G401.6 (cell line): ENCODE data around the gene REN.

Experiments used
- FAIRE-seq: peaks from 2 replicates; lab custom pipeline; 2012; peaks lifted over from hg19 to GRCh38; lab: Jason Lieb, UNC

Gene REN

DNA sequence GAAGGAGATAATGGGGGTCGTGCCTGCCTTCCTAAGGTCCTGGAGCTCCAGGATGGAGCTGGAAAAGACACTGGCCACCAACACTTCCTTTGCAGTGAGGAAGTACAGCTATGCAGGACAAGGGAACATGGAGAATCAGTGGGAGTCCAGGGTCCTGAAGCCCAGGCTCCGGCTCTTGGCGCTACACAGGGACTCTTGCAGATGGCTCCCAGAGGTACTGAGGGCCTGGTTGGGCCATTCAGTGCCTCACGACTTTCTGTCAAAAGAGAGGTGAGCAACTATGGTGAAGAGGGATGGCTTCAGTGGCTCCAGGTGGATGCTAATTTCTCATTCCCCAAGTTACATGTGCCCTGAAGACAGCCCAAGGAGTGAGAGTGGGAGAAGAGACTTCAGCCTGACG lies 12.5 kb downstream of the REN start:
- FAIRE-seq, result no peak

DNA sequence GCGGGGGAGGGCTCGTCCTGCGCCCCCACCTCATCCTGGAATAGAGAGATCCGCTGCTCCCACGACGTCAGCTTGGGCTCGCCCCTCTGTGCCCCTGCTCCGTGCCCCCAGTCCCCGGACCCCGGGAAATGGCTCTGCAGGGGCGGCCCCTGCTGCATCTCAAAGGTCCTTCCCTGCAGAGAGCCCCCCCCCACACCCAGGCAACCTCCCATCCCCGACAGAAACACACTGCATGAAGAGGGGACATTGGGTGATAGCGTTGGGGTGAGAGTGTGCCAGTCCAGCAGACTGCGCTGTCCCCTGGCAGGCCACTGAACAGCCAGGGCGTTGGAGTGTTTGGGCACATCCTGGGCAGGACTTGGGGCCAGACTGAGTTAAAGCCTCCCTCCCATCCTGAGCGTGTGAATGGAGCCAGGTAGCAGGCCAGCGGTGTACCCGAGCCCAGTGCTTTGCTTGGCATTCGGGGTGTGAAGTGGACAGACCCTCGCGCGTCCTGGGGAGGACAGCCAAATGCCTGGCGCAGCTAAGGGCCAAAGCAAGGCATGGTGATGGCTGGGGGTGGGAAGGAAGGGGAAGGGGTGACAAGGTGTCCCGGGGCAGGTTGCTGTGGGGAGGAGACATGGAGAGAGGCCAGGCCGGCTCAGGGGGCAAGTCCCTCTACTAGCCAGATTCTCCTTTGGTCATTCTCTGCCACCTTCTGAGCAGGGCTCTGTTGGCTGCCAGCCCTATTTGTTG lies 13.7 kb downstream of the REN start:
- FAIRE-seq, result no peak

DNA sequence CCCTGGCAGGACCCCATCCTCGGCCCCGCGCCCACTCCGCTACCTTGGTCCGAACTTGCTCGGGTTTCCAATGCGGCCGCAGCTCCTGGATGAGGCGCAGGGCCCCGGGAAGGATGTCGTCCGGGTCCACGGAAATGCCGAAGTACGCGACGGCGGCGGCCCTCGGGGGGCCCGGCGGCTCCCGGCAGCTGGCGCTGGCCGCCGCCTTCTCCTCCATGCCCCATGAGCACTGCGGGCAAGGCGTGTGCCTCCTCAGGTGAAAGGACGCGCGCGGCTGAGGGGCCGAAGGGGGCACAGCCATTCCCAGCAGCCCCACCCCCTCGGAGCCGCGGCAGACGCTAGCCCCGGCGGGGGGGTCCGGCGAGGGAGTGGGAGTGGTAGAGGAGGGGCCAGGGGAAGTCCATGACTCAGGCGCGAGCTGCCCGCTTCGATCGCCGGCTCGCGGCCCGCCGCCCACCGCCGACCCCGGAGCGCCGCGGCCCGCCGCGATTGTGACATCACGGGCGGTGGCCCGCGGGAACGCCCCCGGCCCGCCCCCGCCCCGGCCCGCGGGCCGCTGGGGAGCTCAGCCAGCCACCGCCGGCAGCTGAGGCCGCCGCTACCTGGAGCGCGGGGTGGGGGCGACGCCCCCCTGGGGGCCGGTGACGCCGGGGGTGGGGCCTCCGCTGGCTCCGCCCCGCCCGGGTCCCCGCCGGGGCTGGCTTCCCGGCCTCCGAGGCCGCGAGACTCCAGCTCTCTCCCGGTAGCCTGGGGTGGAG lies 14.4 kb downstream of the REN start, which contains the start of gene ETNK2:
TSS of gene ETNK2 (minus strand) at position 493 of the 758 bp plus-strand sequence. CDS start at position 301, 192 bp downstream.
- no peak for FAIRE-seq

DNA sequence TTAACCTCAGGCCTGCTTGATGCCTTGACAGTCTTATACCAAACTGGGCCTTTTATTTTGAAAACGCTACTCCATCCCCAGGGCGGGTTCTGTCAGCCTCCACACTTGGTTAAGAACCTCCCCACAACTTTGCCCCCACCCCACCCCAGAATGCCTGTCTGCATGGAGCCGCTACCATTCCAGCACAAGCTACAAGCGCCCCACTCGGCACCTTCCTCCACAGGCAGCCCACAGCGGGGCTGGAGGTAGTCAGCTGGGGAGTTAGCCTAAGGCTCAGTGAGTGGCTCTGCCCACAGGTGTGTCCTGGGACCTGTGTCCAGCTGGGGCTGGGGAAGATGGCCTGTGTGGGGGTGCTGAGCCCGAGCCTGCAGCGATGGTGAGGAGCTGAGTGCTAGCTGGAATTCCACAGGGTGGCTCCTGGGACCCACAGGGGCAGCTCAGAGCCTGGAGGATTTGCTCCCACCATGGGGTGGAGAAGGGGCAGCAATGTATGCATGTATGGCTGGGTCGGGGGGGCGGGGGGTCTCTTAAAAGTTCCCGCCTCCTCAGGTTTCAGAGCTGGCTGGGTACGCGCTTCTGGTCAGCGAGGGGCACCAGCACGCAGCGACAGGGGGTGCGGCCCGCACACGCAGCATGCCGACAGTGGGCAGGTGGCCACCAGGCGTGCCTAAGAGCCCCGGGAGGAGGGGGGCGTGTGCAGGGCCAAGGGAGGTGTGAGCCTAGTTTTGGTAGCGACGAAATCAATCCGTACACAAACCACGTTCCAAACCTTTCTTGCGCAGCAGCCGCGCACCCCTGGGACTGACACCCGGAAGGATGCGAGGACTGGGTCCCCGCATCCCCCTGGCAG lies 15.2 kb downstream of the REN start:
- no peak for FAIRE-seq

DNA sequence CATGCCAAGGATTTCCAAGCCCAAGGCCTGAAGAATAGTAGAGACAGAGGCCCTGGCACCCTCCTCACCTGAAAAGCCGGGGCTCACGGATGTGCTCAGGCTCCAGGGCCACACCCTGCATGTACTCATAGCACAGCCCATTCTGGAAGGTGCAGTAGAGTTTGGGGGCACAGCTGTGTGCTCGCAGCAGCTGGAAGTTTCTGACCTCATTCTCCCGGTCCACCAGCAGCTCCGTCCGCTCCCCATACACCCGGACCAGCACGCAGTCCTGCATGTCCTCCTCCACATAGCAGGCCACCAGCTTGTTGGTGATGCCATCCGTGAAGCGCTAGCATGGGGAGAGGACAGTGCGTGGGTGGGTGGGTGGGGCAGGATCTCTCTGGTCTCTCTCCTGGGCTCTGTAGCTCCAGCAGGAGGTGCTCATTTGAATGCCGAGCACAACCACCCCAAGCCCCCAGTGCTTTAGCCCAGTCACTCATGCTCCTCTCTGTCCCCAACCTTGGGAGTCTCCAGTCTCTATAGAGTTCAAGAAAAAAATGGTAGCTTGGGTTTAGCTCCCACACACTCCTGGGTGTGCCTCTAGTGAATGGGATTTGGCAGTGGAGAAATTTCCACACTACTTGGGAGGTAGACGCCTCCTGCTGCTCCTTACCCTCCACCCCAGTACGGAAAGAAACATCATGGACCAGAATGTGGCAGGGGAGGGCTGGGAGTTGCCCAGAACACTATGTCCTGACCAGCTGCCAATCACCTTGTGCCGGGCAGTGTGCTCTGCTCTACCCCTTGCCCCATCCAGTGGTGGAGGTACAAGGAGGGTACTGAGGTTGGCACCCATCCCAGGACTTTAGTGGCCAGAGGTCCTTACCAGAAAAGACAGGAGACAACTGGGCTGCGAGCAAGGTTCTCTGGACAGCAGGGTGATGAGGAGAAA lies 16.2 kb downstream of the REN start:
- no peak for FAIRE-seq

DNA sequence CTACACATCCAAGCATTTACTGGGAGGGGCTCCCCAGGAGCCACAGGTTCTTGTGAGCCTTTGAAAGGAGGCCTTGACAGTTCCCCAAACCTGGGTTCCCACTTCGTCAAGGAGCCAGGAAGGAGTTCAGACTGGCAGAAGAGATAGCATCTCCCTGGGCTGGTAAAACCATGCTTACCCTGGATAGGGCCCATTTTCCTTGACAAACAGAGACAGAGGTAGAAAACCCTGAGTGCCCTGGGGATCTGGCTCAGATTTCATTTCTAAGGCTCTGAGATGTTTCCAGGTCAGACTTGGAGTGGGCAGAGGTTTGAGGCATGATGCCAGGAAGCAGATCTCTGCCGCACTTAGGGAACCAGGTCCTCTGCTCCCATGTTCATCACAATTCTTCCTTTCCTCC lies 17.0 kb downstream of the REN start:
- no peak for FAIRE-seq

DNA sequence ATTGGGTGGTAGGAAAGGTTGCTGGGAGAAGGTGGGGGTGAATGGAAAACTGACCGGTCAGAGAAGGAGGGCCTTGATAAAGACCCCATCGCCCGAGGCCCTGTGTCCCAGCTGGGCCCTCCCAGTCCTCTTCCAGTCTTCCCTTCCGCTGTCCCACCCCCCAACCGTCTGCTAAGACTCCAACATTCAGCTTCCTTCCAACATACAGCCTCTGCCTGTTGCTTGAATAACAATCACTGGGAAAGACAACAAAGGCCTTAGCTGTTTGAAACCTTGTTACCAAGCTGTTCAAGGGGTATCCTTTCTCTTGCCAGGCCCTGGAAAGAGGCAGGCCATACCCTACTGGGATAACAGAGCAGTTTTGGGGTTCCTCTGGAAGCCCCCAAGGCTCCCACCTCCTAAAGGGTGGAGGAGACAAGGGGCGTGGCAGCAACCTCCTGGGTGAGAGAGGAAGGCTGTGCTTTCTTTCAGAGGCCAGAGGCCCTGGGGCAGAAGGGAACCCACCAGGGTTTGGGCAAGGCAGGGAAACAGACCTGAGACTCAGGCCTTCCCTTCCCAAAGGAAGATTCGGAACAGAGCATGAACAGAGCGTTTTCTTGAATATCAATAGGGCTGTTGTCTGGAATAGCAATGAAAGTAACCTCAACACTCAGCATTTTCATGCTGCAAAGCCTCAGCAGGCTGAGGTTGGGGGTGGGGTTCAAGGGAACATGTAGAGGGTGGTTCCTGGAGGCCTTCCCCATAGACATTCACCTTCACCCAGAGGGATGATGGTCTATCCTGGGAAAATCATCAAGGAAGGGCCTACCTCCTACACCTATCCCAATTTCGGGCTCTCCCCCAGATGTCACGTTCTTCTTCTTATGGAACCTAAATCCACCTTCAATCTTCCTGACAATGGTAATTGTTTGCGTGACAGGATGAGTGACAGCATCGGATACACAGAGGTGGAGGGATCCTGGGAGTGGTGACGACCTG lies 18.4 kb downstream of the REN start:
- FAIRE-seq, result no peak

DNA sequence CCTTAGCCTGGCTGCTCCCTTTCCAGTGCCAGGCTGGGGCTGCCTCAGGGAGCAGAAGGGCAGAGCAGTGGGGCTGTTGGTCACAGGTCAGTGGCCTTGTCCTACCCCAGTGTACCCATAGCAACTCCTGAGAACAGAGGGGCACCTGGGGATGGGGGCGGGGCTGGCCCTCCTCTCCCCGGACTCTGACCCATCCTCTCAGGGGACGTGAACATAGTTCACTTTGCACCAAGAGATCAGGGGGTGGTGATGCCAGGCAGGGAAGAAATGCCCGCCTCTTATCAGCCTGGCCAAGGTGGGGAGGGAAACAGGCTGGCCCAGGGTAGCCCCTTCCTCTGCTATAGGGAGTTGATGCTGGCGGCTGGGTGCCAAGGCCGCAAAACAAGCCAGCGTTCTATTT lies 19.2 kb downstream of the REN start:
- FAIRE-seq, result no peak

DNA sequence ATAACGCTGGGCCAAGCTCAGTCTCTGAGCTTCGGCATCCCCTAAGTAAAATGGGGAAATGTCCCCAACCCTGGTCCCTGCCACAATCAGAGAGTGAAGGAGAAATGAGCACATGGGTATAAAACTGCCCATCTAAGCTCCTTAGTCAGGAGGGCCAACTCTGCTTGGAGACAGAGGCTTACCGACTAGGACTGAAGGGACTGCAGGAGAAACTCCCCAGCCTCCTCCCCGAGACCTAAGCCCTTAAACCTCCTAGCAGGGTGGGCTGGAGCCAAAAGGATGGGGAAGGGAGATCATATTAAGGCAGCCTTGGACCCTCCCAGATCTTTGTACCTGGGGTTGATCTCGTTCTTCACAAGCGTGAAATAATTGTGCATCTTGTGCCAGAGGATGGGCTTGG lies 19.8 kb downstream of the REN start:
- FAIRE-seq, result no peak

DNA sequence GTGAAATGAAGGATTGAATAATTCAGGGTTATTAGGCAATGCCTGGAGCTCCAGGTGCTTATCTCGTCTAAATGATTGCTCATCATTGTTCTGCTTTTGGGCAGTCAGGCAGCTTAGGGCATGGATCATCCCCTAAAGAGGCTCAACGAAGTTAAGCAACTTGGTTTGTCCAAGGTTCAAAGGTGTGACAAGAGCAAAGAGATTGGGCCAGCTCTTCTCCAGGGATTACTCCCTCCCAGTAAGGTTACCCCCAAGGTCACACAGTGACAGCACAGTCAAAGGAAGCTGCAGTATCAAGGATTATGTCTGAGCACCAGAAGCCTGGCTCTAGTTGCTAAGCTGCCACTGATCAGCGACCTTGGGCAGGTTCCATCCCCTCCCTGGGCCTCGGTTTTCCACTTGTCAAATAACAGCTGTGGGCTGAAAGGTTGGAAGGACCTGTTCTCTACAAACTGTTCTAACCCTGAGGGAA lies 21.1 kb downstream of the REN start:
- no peak for FAIRE-seq

DNA sequence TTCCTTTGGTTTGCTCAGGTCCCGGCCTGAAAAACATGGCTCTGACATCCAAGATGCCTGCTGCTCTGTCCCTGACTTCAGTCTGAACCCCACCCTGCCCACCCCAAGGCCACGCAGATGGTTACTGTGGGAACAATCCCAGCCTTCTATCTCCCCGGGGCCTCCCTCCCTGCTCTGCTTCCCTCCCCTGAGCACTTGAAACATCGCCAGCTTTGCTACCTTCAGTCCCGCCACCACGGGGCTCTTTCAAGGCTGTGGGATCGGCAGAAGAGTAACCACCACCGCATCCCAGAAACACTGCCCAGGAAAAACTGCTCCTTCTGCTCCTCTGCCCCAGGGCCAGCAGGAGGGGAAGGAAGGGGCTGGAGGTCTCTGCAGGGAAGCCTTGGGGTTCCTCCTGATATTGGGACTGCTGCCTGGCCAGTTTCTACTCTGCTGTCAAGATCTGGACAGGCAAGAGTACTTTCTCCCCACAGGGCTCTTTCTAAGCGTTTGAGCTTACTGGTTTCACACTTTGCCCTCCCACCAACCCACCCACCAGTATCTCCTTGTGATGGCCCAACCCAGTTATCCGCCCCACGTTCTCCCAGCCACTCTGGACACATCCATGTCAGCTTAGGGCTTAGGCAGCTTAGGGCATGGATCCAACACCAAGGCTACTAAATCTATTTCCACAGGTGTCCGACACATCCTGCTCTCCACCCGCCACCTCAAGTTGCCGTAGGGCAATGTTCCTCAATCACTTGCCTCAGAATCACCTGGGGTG lies 22.7 kb downstream of the REN start:
- FAIRE-seq, result no peak

DNA sequence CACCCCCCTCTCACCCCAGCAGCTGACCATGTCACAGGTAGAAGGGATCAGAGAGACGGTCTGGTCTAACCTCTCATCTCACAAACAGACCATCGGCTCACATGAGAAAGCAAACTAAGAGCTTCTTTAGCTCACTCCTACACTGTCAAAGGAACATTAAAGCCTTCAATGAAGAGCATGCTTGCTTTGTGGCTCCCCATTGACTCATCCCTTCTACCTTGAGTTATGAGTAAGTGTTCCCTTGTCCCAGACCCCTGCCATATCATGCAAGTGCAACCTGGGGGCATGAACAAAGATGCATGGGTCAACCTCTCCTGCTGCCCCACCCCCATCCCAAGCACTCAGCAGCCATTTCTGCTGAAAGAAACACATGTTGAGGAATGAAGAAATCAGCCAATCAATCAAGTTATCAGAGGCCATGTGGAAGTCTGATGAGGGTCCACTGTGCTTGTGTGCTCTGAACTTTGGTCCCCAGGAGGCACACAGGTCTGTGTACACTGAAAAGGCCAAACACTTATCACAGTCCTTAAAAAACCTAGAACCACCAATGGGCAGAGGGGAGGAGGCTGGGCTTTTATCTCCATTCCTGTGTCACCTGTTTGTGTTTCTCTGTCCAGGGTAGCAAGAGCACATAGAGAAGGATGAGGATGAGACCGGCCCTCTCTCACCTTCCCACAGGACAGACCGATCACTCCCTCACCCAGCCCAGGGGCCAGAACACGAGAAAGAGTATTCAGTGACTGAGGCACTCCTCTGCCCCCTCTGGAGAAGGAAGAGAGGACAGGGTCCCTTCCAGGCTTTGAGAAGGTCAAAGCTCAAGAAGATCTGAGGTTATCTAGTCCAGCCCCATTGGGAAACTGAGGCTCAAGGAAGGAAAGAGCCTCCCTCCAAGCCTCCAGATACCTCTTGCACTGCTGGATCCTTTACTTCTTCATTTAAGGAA lies 23.8 kb downstream of the REN start:
- FAIRE-seq, result no peak

DNA sequence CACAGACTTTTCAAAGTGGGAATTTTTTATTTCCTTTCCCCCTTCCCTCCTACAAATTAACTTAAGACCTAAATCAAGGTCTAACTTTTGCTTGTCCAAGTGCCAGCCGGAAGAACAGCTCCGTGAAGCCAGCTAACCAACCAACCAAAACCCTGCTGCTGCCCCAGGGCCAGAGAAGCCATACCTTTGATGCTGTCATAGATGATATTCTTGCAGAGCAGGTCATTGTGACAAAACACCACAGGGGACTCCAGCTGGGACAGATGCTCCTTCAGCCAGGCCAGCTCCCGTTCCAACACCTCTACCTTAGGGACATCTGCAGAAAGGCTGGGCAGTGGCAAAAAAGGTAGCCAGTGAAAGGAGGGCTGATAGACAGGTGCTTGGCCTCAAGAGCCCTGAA lies 25.0 kb downstream of the REN start:
- no peak for FAIRE-seq

DNA sequence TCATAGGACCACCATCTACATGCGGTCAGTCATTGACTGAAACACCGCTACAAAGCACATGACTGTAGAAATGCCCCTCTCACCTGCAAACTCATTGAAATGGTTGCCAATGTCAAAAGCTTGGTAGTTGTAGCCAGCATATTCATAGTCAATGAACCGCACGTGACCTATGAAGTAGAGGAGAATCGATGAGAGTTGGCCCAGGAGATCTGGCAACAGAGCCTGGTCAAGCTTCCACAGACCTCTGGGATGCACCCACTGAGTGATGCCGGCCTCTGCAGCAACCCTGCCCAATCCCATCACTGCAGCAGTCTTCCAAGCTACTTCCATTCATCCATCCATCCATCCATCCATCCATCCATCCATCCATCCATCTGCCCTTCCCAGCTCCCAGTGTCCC lies 26.2 kb downstream of the REN start:
- no peak for FAIRE-seq

DNA sequence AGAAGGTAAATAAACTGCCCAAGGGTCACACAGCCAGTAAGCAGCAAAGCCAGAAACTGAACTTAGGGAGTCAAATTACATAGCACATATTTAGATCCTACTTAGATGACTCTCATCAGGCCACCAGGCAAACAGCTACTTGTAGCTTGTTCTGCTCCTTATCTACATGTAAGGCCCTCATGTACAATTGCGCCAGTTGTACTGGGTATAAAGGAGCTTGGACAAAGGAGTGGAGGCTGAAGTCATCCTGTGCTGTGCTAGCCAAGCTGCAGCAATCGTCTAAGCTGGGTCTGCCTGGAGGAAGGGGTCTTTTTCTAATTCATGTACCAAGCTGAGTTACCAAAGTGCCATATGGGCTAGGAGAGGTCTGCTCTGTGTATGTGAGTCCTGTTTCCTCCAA lies 27.0 kb downstream of the REN start:
- FAIRE-seq, result no peak

DNA sequence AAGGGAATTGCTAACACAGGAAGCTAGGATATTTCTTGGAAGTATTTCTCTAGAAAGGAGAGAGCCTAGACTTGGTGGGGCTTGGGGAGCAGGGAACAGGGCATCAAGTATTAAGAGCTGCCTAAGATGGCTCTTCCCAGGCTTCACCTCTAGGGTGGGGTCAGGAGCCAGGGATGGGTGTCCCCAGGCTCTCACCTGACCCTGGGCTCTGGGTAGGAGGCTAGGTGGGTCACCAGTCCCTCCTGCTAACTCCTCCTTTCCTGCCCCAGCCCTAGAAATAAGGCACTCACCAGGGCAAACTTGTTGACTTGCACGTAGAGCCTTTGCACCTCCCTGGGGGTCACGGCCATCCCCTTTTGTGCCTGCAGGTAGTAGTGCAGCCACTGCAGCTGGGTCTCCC lies 29.3 kb downstream of the REN start:
- no peak for FAIRE-seq

DNA sequence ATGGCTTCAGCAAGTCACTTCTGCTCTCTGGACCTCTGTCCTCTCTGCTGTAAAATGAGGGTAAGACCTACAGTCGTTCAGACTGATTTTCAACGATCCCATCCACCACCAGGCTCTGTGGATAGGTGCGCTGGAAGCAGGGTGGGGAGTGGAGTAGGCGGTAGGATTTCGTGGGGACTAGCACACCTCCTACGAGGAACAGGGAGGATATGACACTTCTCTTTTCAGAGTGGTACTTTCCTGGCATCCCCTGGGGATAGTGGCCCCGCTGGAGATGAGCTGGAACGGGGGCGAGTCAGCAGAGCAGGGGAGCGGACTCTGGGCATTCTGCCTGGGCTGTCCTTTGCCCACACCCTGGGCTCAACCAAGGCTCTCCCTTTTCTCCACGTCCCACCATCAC lies 32.0 kb downstream of the REN start:
- FAIRE-seq, result no peak

DNA sequence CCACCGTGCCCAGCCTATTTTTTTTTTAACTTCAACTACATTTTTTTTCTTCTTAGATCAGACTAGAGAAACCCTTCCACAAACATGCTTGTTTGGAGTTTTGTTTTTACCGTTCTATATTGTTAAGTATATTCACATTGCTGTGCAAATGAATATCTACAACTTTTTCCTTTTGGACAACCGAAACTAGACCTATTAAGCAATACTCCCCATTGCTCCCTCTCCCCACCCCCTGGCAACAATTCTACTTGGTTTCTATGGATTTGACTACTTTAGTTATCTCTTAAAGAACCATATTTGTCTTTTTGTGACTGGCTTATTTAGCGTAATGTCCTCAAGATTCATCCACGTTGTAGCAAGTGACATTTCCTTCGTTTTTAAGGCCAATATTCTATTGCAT lies 33.4 kb downstream of the REN start:
- no peak for FAIRE-seq

DNA sequence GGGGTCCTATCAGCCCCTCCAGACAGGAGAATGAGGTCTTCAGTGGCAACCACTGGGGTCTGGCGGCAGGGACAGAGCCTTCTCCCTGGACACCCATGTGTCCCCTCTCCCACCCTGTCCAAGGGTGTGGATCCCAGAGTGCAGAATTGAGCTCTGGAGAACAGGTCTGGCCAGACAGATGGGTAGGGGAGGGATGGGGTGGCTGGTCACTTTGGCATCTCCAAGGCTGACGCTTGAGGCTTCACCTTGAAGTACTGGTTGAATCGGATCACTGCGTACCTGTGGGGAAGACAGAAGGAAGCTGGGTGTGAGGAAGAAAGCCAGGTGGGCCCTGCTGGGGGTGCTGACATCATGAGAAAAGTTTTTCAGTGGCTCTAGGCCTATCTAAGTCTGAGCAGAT lies 34.2 kb downstream of the REN start:
- no peak for FAIRE-seq
